ENCODE measurements around the gene MSI2.

Gene MSI2

GRCh38 chr17:57478478-57479250 is 222.3 kb downstream of the MSI2 start:
- H3K9me3 ChIP-seq (ENCODE audit: insufficient read depth, low read depth, low read length), result no peaks in the 10 kb centered on the region
- TF ChIP-seq CTCF (conservative IDR thresholded peaks at IDR 0.05; ENCODE audit: low read length) (no peak), EZH2phosphoT487 (IDR thresholded peaks at IDR 0.05; ENCODE audit: borderline replicate concordance) (no peak)
- no peaks in the 10 kb centered on the region for H3F3A ChIP-seq (ENCODE audit: low read depth)
- no peak overlapping the region for H3K4me3 ChIP-seq (ENCODE audit: low read length, poor library complexity, severe bottlenecking)
- peaks cover 44% of the 10 kb centered on the region for H3K4me1 ChIP-seq (ENCODE audit: insufficient read depth, low read length, poor library complexity, severe bottlenecking)
- H3K4me2 ChIP-seq (ENCODE audit: low read depth, low read length, poor library complexity, severe bottlenecking), result no peak overlapping the region
- H4K20me1 ChIP-seq (ENCODE audit: insufficient read depth, low read length, poor library complexity, severe bottlenecking), result peaks cover 43% of the 10 kb centered on the region
- H3K36me3 ChIP-seq (ENCODE audit: insufficient read depth, low read length), result peaks cover 65% of the 10 kb centered on the region; the same call in 1 of the 2 replicates
- no peaks in the 10 kb centered on the region for H3K9me2 ChIP-seq (replicated peaks; ENCODE audit: low read depth, low read length)
- H3K79me2 ChIP-seq (ENCODE audit: insufficient read depth, low read length), result peaks cover 93% of the 10 kb centered on the region
- no peak overlapping the region for H2AFZ ChIP-seq (ENCODE audit: low read length)
- no peak overlapping the region for H3K9ac ChIP-seq (ENCODE audit: low read depth, low read length, poor library complexity, severe bottlenecking)
- H3K27me3 ChIP-seq (ENCODE audit: insufficient read depth, low read length, poor library complexity, severe bottlenecking), result no peaks in the 10 kb centered on the region

GRCh38 chr17:57480438-57481196 is 224.3 kb downstream of the MSI2 start:
- peak overlapping the region; percentile 20 for H3K4me2 ChIP-seq (ENCODE audit: low read depth, low read length, poor library complexity, severe bottlenecking)
- peaks cover 93% of the 10 kb centered on the region for H3K79me2 ChIP-seq (ENCODE audit: insufficient read depth, low read length)
- TF ChIP-seq CTCF (conservative IDR thresholded peaks at IDR 0.05; ENCODE audit: low read length) (no peak), EZH2phosphoT487 (IDR thresholded peaks at IDR 0.05; ENCODE audit: borderline replicate concordance) (no peak)

GRCh38 chr17:57481910-57482391 is 225.6 kb downstream of the MSI2 start:
- Histone ChIP-seq H3K9ac (ENCODE audit: low read depth, low read length, poor library complexity, severe bottlenecking) (no peak overlapping the region), H3K9me2 (replicated peaks; ENCODE audit: low read depth, low read length) (no peaks in the 10 kb centered on the region), H3K79me2 (ENCODE audit: insufficient read depth, low read length) (peaks cover 93% of the 10 kb centered on the region), H4K20me1 (ENCODE audit: insufficient read depth, low read length, poor library complexity, severe bottlenecking) (peaks cover 22% of the 10 kb centered on the region), H3K27me3 (ENCODE audit: insufficient read depth, low read length, poor library complexity, severe bottlenecking) (no peaks in the 10 kb centered on the region), H3F3A (ENCODE audit: low read depth) (no peaks in the 10 kb centered on the region), H3K4me2 (ENCODE audit: low read depth, low read length, poor library complexity, severe bottlenecking) (no peak overlapping the region), H2AFZ (ENCODE audit: low read length) (no peak overlapping the region), H3K36me3 (ENCODE audit: insufficient read depth, low read length) (peaks cover 63% of the 10 kb centered on the region; the same call in 1 of the 2 replicates), H3K9me3 (ENCODE audit: insufficient read depth, low read depth, low read length) (no peaks in the 10 kb centered on the region), H3K4me1 (ENCODE audit: insufficient read depth, low read length, poor library complexity, severe bottlenecking) (peaks cover 69% of the 10 kb centered on the region), H3K4me3 (ENCODE audit: low read length, poor library complexity, severe bottlenecking) (no peak overlapping the region)
- no peak for TF ChIP-seq EZH2phosphoT487 (IDR thresholded peaks at IDR 0.05; ENCODE audit: borderline replicate concordance)
- no peak for TF ChIP-seq CTCF (conservative IDR thresholded peaks at IDR 0.05; ENCODE audit: low read length)

More at GRCh38 chr17:57480438-57481196, 224.3 kb downstream of the MSI2 start:
- H3K4me3 ChIP-seq (ENCODE audit: low read length, poor library complexity, severe bottlenecking), result no peak overlapping the region
- H3F3A ChIP-seq (ENCODE audit: low read depth), result no peaks in the 10 kb centered on the region
- H2AFZ ChIP-seq (ENCODE audit: low read length), result no peak overlapping the region
- no peaks in the 10 kb centered on the region for H3K27me3 ChIP-seq (ENCODE audit: insufficient read depth, low read length, poor library complexity, severe bottlenecking)
- no peaks in the 10 kb centered on the region for H3K9me3 ChIP-seq (ENCODE audit: insufficient read depth, low read depth, low read length)
- peaks cover 30% of the 10 kb centered on the region for H4K20me1 ChIP-seq (ENCODE audit: insufficient read depth, low read length, poor library complexity, severe bottlenecking)
- H3K36me3 ChIP-seq (ENCODE audit: insufficient read depth, low read length), result peaks cover 64% of the 10 kb centered on the region; the same call in 1 of the 2 replicates
- no peak overlapping the region for H3K9ac ChIP-seq (ENCODE audit: low read depth, low read length, poor library complexity, severe bottlenecking)
- H3K4me1 ChIP-seq (ENCODE audit: insufficient read depth, low read length, poor library complexity, severe bottlenecking), result peaks cover 59% of the 10 kb centered on the region
- H3K9me2 ChIP-seq (replicated peaks; ENCODE audit: low read depth, low read length), result no peaks in the 10 kb centered on the region
